ENCODE results near the gene EML6.

EML6 gene

GRCh38 chr2:54999182-54999581, 275.7 kb downstream of the EML6 start:
- peak; percentile 54 to 66 for DNase-seq (ENCODE audit: low read depth in 2 of 2)

GRCh38 chr2:55000341-55000740, 276.9 kb downstream of the EML6 start:
- no peak for DNase-seq (ENCODE audit: low read depth in 2 of 2)

- peak in 1 of 2 experiments; percentile 16 for DNase-seq (ENCODE audit: low read depth in 2 of 2)
Observed at GRCh38 chr2:55001716-55002115, 278.3 kb downstream of the EML6 start.

- no peak for DNase-seq (ENCODE audit: low read depth in 2 of 2)
Observed at GRCh38 chr2:55003706-55004639, 280.5 kb downstream of the EML6 start.

- DNase-seq (ENCODE audit: low read depth in 2 of 2), result no peak
Observed at GRCh38 chr2:55006306-55006705, 282.8 kb downstream of the EML6 start.

GRCh38 chr2:55009277-55010060, 286.0 kb downstream of the EML6 start:
- DNase-seq (ENCODE audit: low read depth in 2 of 2), result no peak

- DNase-seq (ENCODE audit: low read depth in 2 of 2), result peak; percentile 29 to 47
Observed at GRCh38 chr2:55010149-55010591, 286.7 kb downstream of the EML6 start.

GRCh38 chr2:55010915-55011314, 287.5 kb downstream of the EML6 start:
- no peak for DNase-seq (ENCODE audit: low read depth in 2 of 2)

- DNase-seq (ENCODE audit: low read depth in 2 of 2), result no peak
Observed at GRCh38 chr2:55011831-55012671, 288.6 kb downstream of the EML6 start.

- DNase-seq (ENCODE audit: low read depth in 2 of 2), result no peak
Observed at GRCh38 chr2:55012672-55013484, 289.4 kb downstream of the EML6 start.

GRCh38 chr2:55013936-55014335, 290.5 kb downstream of the EML6 start:
- no peak for DNase-seq (ENCODE audit: low read depth in 2 of 2)

- DNase-seq (ENCODE audit: low read depth in 2 of 2), result peak; percentile 53
Observed at GRCh38 chr2:55014962-55015939, 291.8 kb downstream of the EML6 start.

GRCh38 chr2:55017428-55017827, 294.0 kb downstream of the EML6 start:
- no peak for DNase-seq (ENCODE audit: low read depth in 2 of 2)

- DNase-seq (ENCODE audit: low read depth in 2 of 2), result no peak
Observed at GRCh38 chr2:55017880-55018279, 294.4 kb downstream of the EML6 start.

- DNase-seq (ENCODE audit: low read depth in 2 of 2), result no peak
Observed at GRCh38 chr2:55018619-55019018, 295.2 kb downstream of the EML6 start.

- no peak for DNase-seq (ENCODE audit: low read depth in 2 of 2)
Observed at GRCh38 chr2:55019526-55020258, 296.2 kb downstream of the EML6 start.
